ENCODE measurements around the gene SLC38A5.

SLC38A5 gene

GRCh38 chrX:48507246-48507645 lies 37.2 kb upstream of the SLC38A5 start:
- no peak for ATAC-seq
- no peak for TF ChIP-seq ZFP30 (CRISPR knock-in tag; IDR thresholded peaks at IDR 0.05)
- TF ChIP-seq BACH2 (CRISPR knock-in tag; IDR thresholded peaks at IDR 0.05; ENCODE audit: borderline replicate concordance), result no peak
- no peak for TF ChIP-seq ARNTL (CRISPR knock-in tag; IDR thresholded peaks at IDR 0.05; ENCODE audit: borderline replicate concordance, low read depth)
- TF ChIP-seq PPARA (CRISPR knock-in tag; IDR thresholded peaks at IDR 0.05; ENCODE audit: borderline replicate concordance), result no peak
- TF ChIP-seq PATZ1 (CRISPR knock-in tag; IDR thresholded peaks at IDR 0.05; ENCODE audit: borderline replicate concordance), result no peak
- no peak for TF ChIP-seq GLIS3 (CRISPR knock-in tag; IDR thresholded peaks at IDR 0.05)
- TF ChIP-seq ZC3H10 (CRISPR knock-in tag; IDR thresholded peaks at IDR 0.05), result no peak
- TF ChIP-seq CSDC2 (CRISPR knock-in tag; IDR thresholded peaks at IDR 0.05), result no peak
- TF ChIP-seq TSHZ2 (CRISPR knock-in tag; IDR thresholded peaks at IDR 0.05), result no peak
- no peak for TF ChIP-seq ZFP3 (CRISPR knock-in tag; IDR thresholded peaks at IDR 0.05)
- TF ChIP-seq ZNF8 (CRISPR knock-in tag; IDR thresholded peaks at IDR 0.05), result no peak
- TF ChIP-seq ISL1 (CRISPR knock-in tag; IDR thresholded peaks at IDR 0.05), result no peak
- no peak for TF ChIP-seq ZNF565 (CRISPR knock-in tag; conservative IDR thresholded peaks at IDR 0.05; ENCODE audit: low read depth)
- TF ChIP-seq, protein P1, sequence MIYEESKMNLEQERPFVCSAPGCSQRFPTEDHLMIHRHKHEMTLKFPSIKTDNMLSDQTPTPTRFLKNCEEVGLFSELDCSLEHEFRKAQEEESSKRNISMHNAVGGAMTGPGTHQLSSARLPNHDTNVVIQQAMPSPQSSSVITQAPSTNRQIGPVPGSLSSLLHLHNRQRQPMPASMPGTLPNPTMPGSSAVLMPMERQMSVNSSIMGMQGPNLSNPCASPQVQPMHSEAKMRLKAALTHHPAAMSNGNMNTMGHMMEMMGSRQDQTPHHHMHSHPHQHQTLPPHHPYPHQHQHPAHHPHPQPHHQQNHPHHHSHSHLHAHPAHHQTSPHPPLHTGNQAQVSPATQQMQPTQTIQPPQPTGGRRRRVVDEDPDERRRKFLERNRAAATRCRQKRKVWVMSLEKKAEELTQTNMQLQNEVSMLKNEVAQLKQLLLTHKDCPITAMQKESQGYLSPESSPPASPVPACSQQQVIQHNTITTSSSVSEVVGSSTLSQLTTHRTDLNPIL (CRISPR knock-in tag; IDR thresholded peaks at IDR 0.05; ENCODE audit: low read depth), result no peak
- no peak for TF ChIP-seq ESRRG (CRISPR knock-in tag; IDR thresholded peaks at IDR 0.05)
- TF ChIP-seq SNAI2 (CRISPR knock-in tag; IDR thresholded peaks at IDR 0.05), result no peak
- TF ChIP-seq OSR1 (CRISPR knock-in tag; IDR thresholded peaks at IDR 0.05), result no peak
- TF ChIP-seq ZNF70 (CRISPR knock-in tag; IDR thresholded peaks at IDR 0.05), result no peak
- TF ChIP-seq RARB (CRISPR knock-in tag; IDR thresholded peaks at IDR 0.05), result no peak

DNA sequence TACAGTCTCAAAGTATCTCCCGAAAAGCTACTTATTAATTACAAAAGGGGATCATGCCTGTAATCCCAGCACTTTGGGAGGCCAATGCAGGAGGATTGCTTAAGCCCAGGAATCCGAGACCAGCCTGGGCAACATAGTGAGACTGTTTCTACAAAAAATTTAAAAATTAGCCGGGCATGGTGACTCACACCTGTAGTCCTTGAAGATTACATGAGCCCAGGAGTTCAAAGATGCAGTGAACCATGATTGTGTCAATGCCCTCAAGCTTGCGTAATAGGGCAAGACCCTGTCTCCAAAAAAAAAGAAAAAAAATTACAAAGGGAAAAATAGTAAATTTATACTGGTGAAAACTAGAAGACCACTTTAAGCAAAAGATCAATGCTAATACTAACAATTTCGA lies 35.4 kb upstream of the SLC38A5 start:
- TF ChIP-seq SNAI2 (CRISPR knock-in tag; IDR thresholded peaks at IDR 0.05) (no peak), ZNF565 (CRISPR knock-in tag; conservative IDR thresholded peaks at IDR 0.05; ENCODE audit: low read depth) (no peak), TSHZ2 (CRISPR knock-in tag; IDR thresholded peaks at IDR 0.05) (no peak), ZNF70 (CRISPR knock-in tag; IDR thresholded peaks at IDR 0.05) (no peak), RARB (CRISPR knock-in tag; IDR thresholded peaks at IDR 0.05) (no peak), CSRNP3 (CRISPR knock-in tag; IDR thresholded peaks at IDR 0.05) (no peak), ZFP30 (CRISPR knock-in tag; IDR thresholded peaks at IDR 0.05) (no peak), CSDC2 (CRISPR knock-in tag; IDR thresholded peaks at IDR 0.05) (no peak), BACH2 (CRISPR knock-in tag; IDR thresholded peaks at IDR 0.05; ENCODE audit: borderline replicate concordance) (no peak), TOX (CRISPR knock-in tag; IDR thresholded peaks at IDR 0.05; ENCODE audit: borderline replicate concordance) (no peak), ZFP3 (CRISPR knock-in tag; IDR thresholded peaks at IDR 0.05) (no peak), ZNF8 (CRISPR knock-in tag; IDR thresholded peaks at IDR 0.05) (no peak)
- TF ChIP-seq, protein P2, sequence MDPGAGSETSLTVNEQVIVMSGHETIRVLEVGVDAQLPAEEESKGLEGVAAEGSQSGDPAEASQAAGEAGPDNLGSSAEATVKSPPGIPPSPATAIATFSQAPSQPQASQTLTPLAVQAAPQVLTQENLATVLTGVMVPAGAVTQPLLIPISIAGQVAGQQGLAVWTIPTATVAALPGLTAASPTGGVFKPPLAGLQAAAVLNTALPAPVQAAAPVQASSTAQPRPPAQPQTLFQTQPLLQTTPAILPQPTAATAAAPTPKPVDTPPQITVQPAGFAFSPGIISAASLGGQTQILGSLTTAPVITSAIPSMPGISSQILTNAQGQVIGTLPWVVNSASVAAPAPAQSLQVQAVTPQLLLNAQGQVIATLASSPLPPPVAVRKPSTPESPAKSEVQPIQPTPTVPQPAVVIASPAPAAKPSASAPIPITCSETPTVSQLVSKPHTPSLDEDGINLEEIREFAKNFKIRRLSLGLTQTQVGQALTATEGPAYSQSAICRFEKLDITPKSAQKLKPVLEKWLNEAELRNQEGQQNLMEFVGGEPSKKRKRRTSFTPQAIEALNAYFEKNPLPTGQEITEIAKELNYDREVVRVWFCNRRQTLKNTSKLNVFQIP (CRISPR knock-in tag; IDR thresholded peaks at IDR 0.05; ENCODE audit: borderline replicate concordance, low read depth), result no peak
- no peak for ATAC-seq
